GM21529 (cell line): ENCODE measurements around the gene FAM222A.

Experiments
- ATAC-seq: cut with Tn5 transposase; IDR thresholded peaks from one replicate; pipeline ENCODE4 v1.9.1; 2021; ENCODE audit not compliant: unreplicated experiment

FAM222A gene

DNA sequence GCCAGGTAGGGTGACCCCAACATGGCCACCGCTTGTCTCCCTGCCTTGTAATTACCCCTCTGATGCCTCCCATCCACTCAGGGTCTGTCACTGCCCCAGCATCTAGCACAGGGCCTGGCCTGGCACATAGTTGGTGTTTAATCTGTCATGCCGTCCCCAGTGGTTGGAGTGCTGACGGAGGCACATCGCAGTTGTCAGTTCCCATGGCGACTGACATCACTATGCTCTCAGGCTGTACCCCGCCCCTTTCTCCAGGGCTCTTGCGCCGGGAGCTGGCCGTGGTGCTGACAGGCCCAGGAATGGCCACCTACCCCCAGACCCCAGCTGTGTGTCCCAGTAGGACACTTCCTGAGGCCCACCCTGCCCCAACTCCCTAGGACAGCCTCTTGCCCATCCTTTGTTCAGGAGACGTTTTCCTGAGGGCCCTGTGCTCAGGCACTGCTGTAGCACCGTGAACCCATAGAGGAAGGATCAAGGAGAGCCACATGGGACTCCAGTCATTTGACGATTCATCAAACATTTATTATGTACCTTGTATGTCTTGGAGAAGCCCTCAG lies 23.0 kb downstream of the FAM222A start:
- ATAC-seq, result no peak

DNA sequence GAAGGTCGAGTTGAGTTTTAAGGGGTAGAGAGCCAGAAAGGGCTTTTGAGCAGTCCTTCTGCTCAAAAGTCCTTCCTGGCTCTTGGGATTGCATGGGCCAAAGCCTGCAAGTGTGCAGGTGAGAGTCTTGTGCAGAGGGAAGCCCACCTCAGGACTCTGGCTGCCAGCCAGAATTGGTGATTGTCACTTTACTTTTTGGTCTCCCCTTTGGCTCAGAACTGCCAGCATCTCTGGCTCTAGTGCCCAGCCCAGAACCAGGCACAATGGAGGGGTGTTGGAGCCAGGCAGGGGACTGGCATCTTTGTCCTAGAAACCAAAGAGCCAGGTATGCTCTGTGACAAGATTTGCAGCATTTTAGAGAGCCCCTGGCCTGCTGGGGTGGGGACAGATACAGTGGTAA lies 23.5 kb downstream of the FAM222A start:
- no peak for ATAC-seq

DNA sequence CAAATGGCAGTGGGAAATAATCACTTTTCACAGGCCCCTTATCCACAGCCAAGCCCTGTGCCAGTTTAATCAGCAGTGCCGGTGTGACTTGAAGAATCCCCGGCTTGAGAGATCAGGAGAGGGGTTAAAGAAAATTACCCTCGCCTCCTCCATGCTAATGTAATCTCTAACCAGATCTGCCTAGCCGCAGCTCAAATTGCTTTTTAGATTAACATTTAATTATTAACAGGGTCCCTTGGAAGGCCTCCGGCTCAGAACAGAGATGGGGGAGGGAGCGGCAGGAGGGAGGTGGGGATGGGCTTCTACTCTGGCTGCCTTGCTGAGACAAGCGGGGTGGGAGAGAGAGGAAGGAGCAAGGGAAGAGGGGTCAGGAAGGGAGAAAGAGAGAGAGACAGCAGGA lies 24.0 kb downstream of the FAM222A start:
- no peak for ATAC-seq

DNA sequence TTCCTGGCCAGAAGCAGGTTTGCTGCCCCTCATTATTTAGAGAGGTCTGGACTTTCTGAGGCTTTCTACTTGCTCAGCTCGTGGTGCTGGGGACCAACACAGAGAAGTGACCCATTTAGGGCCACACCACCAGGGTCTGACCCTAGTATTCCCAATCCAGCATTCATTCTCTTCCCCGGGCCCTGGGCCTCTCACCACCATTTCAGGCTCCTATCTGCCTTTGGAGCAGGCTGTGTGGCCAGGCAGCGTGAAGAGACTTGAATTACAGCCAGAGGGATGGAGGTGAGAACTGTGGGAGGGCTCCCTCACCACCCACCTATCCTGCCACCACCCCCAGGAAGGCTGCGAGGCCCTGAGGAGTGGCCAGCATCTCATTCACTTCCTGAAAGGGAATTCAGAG lies 24.6 kb downstream of the FAM222A start:
- no peak for ATAC-seq

DNA sequence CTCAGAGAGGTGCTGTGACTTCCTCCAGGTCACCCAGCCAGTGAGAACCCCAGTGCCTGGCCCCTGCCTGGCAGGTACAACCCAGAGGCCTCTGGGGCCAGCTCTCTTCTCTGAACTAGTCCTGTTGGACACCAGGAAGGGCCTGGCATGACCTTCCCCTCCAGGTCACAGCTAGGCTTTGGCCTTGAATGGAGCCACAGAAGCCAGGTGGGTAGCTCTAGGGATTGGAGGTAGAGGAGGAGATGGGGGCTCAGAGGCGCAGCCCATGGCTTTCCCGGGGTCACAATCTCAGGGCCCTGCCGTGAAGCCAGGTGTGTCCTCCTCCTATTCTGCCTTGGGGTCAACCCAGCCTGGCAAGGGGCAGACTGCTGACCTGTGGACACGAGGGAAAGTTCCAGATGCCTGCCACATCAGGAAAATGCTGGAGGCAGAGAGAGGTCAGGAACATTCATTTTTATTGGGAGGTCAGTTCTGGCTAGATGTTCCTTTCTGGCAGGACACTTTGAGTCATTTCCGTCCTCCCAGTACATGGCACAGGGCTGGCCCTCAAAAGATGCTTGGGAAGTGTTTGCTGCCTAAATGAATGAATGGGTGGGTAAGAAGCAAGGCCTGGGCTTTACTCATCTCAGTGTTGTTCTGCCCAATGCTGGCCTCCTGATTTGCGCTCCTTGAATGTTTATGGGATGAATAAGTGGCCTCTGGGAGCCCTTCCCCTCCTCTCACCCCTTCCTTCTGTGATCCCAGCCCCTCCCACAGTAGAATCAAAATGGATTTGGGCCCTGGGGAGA lies 25.4 kb downstream of the FAM222A start:
- no peak for ATAC-seq

DNA sequence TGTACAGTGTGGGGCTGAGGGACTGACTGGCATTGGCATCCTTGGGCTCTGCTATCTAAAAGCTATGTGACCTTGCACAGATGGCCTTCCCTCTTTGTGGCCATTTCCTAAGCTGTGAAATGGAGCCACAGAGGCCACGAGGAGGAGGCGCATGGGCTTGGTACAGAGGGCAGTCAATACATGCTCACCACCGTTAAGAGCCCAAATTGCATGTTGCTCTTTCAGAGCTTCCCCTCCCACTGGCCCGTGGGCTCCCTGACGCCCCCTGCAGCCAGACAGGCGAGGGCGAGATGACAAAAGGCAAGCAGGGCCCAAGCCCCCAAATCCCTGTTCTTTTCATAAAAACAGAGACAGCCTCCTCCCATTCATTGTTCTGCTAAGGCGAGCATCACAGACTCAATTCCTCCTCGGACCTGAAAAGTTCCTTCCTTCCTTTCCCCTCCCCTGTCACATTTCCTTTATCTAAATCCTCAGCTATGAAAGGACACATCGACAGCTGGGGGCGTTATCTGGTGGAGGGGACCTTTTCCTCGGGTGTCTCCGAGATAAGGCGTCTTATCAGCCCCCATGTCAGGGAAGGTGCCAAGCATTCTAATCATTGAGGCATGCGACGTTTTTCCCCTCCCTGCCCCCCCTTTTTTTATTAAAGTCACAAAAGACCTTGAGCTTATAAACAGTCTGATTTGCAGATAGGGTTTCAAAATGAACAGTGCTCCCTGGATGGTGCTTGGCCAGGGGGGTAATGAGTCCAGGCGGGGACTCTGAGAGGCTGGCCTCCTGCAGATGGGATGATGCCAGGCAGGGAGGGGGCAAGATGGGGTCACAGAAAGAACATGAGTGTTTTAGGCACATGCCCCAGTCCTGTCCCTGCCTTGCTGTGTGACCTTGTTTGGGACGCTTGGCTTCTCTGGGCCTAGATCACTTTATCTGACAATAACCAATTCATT lies 26.4 kb downstream of the FAM222A start:
- ATAC-seq, result no peak

DNA sequence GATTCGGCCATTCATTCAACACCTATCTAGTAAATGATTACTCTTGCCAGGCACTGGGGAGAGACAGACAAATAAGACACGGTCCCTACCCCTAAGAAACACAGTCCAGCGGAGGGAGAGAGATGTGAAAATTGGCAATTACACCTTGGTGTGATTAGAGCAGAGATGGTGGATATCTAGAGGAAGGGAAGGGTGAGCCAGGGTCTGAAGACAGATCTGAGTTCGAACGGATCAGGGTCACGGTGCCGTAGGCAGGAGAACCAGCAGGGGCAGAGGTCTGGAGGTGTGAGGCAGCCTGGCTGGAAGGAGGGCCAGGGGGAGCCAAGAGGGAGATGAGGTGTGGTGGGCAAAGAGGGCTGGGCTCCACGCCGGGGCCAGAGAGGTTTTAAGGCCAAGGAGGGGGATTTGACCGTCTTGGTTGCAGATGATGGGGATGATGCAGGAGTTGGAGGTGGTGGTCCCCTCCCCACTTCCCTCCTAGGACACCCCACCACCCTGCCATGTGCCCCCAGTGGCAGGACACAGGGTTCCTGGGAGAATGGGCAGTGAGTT lies 27.1 kb downstream of the FAM222A start:
- ATAC-seq, result no peak

DNA sequence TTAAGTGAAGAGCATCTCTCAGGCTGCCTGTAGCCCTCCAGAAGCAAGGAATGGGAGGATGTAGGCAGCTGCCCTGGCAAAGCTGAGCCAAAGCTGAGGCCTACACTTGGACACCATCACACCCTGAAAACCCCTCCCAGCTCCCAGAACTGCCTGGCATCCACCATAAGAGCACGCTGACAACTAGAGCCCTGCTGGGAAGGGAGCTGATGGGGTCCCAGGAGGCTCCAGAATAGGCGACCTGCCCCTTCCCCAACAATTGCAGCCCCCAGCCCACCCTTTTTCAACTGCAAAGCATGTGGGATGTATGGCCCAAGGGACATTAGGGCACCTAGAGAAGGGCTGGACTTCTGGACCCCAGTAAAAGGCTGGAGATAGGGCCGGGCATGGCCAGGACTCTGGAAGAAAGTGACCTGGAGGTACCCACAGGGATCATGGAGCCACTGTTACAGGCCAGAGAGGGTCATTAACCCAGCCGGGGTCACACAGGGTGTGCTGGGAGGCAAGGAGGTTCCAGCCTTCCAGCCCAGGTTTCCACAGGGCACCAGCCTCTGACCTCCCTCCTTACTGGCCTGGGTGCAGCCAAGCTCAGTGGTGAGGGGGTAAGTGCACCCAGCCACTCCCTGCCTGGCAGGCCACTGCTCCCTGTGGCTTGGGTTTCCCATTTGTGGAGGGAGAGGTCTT lies 27.8 kb downstream of the FAM222A start:
- no peak for ATAC-seq

DNA sequence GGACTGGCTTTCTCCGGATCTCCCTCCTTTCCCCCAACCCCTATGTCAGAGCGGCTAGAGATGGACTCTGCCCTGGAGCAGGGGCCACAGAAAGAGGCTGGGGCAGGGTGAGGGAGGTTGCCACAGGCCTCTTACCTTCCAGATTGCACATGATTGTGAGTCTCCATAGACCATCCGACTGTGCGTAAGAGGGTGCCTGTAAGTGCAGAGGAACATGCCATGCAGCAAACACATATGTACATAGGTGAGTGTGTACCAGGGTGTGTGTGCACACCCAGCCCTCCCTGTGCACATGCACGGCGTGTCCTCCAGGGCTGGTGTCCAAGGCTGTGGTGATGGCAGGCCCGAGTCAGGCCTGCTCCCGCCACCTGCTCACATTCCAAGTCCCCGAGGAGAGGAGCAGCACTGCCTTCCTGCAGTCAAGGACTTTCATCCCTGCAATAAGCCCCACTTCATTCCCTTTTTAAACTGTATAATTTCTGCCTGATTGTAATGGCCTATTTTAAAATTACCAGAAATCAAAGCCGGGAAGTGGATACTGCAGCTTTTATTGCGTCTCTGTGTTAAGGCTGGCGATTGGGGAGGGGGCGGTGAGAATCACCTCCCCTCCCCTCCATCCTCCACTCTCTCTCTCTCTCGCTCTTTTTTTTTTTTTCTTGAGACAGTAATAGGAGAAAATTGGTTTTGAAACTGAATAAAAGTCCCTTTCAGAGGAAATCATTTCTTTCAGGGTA lies 28.5 kb downstream of the FAM222A start:
- no peak for ATAC-seq

DNA sequence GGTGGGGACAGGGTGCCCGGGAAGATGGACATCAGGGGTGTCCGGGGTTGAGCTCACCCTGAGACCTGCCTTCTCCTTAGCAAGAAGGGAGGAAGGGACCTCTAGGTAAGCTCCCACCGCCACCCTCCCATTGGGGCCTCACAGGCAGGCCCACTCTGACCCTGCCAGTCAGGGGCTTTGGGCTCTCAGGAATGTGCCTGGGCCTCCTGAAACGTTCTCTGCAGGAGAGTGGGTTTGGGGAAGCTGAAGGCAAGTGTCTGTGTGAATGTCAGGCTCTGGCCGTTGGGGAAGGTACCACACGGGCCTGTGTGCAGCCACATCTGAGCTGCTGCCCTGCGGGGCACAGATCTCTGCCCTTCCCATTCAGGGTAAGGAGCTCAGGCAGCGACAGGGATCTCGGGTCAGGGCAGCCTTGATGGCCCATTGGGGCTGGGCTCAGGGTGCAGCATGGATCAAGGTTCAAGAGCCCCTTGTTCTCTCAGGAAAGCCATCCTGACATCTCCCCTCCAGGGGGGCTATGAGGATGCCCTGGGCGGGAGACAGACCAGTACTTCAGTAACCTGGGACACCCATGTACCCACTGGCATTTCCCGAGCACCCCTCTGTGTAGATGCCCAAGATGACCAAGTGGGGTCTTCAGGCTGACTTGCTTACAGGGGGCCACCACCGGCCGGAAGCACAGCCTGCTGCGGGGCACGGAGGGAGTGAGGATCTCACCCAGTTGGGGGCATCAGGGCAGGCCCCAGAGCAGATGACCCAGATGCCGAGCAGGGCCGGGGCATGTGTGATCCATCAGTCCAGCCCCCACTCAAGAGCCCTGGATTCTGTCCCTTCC lies 29.7 kb downstream of the FAM222A start:
- no peak for ATAC-seq

DNA sequence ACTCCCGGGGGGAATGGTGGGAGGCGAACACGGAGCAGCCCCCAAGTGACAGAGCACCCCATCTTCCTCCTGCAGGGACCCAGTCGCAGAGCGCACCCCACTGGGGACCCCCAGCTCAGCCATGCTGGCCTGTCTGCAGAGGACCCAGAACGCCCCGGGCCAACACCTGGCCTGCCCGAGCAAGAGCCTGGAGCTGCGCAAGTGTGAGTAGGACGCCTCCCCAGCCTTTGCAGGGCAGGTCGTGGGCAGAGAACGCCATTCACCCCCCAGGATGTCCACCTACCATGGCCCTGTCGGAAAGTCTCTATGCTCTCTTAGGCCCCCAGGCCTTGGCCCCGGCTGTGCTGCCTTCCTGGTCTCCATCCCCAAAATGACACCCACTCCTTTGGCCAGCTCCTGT lies 30.4 kb downstream of the FAM222A start:
- ATAC-seq, result no peak

DNA sequence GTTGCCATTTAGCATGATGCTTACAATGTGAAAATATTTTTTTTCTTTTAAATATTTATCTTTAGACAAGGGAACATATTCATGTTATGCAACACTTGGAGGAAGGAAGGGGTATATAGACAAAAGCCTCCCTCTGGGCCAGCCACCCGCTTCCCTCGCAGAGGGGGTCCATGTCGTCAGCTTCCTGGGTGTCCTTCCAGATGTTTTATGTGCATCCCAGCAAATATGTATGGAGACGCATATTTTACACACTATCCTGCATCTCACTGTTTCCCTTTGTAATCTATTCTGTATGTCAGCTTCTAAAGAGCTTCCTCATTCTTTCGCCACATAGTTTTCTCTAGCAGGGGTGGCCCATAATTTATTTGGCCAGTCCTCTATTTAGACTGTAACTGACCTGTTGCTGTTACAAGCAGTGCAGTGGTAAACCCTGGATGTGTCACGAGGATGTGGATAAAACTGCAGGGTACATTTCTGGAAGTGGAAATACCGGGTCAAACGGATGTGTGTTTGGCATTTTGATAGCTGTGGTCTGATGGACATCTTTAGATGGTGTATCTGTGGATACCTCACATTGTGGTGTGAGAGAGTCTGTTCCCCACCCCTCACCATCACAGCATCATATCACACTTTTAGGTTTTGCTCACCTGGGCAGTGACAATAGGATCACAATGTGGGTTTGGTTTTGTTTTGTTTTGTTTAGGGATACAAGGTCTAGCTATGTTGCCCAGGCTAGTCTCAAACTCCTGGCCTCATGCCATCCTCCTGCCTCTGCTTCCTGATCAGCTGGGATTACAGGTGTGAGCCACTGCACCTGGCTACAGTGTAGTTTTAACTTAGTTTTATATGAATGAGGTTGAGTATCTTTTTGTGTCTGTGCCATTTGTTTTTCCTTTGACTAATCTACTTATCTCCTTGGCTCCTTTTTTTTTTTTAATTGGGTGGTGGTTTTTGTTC lies 31.6 kb downstream of the FAM222A start:
- no peak for ATAC-seq

DNA sequence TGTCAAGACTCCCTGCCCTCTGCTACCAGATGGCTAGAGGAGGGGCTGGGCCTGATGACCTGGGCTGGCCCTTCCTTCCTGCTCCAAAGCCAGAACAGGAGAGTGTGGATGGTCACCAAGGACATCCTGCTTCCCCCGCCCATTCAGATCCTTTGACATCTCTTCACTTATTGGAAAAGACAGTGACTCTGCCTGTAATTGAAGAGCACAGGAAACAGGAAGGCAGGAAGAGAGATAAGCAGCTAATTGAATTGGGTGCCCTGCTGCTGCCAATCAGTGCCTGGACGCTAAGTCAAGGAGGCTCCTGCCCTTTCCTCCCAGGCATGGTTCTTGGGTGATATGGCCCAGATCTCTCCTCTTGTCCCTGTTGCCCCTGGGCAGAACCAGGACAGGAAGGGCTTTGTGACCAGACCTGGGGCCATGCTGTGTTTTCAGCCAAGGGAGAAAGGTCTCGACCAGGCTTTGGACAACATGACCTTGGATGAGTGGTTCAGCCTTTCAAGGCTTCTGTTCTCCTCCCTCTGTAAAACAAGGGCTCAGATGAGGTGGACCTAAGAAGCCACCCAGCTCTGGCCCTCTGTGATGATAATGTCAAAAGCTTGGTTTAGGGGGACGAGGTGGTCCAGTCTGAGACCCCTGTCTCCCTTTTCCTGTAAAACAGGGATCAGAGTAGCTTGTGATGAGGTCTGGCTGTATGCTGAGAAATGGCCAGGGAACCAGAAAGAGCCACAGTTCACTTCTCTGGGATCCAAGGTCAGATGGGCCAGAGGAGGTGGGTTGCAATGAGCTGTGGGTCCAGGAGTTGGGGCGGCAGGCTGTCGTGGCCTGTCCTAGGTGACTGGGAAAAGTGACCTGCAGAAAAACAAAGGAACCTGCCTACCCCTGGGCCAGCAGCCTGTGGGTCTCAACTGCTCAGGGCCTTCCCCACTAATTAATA lies 38.8 kb downstream of the FAM222A start:
- no peak for ATAC-seq

DNA sequence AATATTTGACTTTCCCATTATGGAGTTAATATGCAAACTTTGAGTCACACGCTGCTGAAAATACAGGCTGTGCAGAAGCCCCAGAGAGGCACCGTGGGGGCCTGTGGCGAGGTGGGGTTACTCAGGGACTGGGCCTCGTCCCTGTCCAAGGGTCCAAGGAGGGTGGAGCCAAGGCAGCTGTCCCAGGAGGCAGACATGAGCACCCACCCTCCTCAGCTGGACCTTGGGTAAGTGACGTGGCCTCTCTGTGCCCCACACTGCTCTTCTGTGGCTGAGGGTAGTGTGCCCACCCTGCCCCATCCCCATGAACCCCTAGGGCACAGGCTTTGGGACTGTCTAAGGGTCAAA lies 39.4 kb downstream of the FAM222A start:
- ATAC-seq, result no peak

DNA sequence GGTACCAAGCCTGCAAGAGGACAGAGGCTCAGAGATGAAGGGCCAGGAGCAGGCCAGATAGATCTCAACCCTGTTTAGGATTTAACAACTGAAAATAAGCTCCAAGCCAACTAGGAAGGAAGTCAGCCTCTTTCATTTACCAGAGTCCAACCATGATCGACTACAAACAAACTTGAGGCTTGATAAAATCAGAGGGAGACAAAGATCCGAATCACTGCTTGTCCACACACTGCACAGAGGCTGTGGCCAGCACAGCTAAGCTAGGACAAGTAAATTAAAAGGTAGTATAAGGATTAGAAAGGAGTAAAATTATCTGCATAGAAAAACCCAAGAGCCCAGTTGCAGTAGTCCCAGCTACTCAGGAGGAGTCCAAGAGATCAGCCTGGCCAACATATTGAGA lies 40.3 kb downstream of the FAM222A start:
- no peak for ATAC-seq

DNA sequence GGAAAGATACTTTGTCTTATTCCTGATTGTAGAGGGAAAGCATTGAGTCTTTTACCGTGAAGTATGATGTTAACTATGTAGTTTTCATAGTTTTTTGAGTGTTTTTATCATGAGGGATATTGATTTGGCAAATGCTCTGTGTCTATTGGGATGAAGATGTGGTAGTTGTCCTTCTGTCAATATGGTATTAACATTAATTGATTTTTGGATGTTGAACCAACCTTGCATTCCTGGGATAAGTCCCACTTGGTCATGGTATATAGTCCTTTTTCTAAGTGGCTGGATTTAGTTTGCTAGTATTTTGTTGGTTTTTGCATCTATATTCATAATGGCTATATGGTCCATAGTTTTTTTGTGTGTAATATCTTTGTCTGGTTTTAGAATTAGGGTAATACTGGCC lies 42.8 kb downstream of the FAM222A start:
- no peak for ATAC-seq

DNA sequence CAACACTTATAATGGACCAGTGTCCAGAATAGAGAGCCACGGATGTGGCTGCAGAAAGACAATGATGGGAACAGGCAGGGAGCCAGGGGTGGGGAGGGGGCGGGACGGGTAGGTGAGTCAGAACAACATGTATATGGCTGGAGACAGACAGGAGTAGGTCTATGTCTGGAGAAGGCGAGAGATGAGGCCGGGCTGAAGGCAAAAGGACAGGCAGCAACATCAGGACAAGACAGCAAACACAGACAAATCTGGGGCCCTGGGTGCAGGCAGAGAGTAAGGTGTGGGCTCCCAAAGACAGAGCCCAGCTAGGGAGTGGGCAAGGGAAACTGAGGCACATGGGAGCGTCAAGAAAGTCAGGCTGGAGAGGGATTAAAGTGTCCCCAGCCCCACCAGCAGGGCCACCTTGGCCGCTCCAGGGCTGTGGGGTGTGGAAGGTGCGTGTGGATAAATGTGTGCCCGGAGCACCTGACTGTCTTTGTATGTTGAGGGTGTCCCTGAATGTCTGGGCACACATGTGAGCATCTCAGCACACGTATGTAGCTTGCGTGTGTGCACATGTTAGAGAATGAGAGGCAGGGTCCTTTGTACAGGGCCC lies 44.1 kb downstream of the FAM222A start:
- no peak for ATAC-seq
